Measurements from ENCODE around the gene CLIC6.

DNA sequence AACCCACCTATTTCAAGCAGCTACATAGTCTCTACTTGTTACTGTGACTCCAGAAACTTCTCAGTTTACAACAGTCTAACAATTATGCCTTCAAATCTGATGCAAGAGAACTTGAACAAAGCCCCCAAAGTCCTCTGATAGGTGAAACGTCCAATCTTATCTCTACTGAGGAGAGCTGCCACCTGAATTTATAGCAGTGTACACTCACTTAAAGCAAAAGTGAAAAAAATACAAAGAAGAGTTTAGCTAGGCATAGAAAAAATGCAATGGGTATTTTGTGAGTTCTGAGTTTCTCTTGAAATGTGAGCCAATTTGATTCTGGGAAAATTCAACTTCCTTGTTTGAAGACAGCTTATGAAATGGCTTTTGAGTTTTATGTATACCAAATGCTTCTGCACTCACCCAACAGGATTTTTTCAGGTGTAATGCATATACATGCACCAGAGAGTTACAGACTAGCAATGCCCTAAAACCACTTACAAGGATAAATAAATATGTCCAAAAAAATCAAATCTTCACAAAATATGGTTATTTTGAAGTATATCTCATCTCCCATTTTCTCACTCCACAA, 17.8 kb upstream of the CLIC6 start:
- TF ChIP-seq EZH2 (IDR thresholded peaks at IDR 0.05; ENCODE audit: low read length, unreplicated experiment) (no peak), EZH2phosphoT487 (IDR thresholded peaks at IDR 0.05; ENCODE audit: borderline replicate concordance, low read length) (no peak)
- TF ChIP-seq, protein P1, sequence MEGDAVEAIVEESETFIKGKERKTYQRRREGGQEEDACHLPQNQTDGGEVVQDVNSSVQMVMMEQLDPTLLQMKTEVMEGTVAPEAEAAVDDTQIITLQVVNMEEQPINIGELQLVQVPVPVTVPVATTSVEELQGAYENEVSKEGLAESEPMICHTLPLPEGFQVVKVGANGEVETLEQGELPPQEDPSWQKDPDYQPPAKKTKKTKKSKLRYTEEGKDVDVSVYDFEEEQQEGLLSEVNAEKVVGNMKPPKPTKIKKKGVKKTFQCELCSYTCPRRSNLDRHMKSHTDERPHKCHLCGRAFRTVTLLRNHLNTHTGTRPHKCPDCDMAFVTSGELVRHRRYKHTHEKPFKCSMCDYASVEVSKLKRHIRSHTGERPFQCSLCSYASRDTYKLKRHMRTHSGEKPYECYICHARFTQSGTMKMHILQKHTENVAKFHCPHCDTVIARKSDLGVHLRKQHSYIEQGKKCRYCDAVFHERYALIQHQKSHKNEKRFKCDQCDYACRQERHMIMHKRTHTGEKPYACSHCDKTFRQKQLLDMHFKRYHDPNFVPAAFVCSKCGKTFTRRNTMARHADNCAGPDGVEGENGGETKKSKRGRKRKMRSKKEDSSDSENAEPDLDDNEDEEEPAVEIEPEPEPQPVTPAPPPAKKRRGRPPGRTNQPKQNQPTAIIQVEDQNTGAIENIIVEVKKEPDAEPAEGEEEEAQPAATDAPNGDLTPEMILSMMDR (conservative IDR thresholded peaks at IDR 0.05; ENCODE audit: low read depth, low read length) = no peak
